ENCODE results near the gene DPYSL4. TPM values are rescaled to one million over a fixed set of nuclear protein-coding genes. Genes with fewer than 3 reads are reported as not detected.

Gene DPYSL4
- polyA plus RNA-seq, 1 donor from 2014 or later: not detected

GRCh38 chr10:132166216-132166950 is 20.4 kb upstream of the DPYSL4 start:
- peak overlapping the region in 1 of 4 donors; percentile 58 for H3K4me3 Mint-ChIP-seq
- no peaks in the 10 kb centered on the region for H3K27me3 Mint-ChIP-seq
- H3K9me3 Mint-ChIP-seq: no peaks in the 10 kb centered on the region
- peak overlapping the region in 1 of 3 donors; percentile 39 for H3K27ac Mint-ChIP-seq
- H3K4me1 Mint-ChIP-seq: peaks cover 7 to 10% (median 9%) of the 10 kb centered on the region in 3 donors
- no peaks in the 10 kb centered on the region for H3K36me3 Mint-ChIP-seq

- Mint-ChIP-seq H3K27me3 (no peaks in the 10 kb centered on the region), H3K4me3 (peak overlapping the region in 1 of 4 donors; percentile 58), H3K27ac (no peak overlapping the region), H3K9me3 (no peaks in the 10 kb centered on the region), H3K4me1 (peaks cover 3 to 6% (median 5%) of the 10 kb centered on the region in 3 donors), H3K36me3 (peaks cover 1% of the 10 kb centered on the region)
These were observed 19.6 kb upstream of the DPYSL4 start for GRCh38 chr10:132167041-132167674.

GRCh38 chr10:132167976-132168375 is 18.8 kb upstream of the DPYSL4 start:
- Mint-ChIP-seq H3K27me3 (no peaks in the 10 kb centered on the region), H3K36me3 (peaks cover 1% of the 10 kb centered on the region), H3K9me3 (no peaks in the 10 kb centered on the region), H3K4me1 (peaks cover 0 to 3% (median 0%) of the 10 kb centered on the region in 3 donors), H3K4me3 (no peak overlapping the region), H3K27ac (no peak overlapping the region)

- H3K4me3 Mint-ChIP-seq: no peak overlapping the region
- H3K36me3 Mint-ChIP-seq: peaks cover 1% of the 10 kb centered on the region
- H3K27ac Mint-ChIP-seq: no peak overlapping the region
- H3K27me3 Mint-ChIP-seq: no peaks in the 10 kb centered on the region
- H3K4me1 Mint-ChIP-seq: peaks cover 0 to 3% (median 0%) of the 10 kb centered on the region in 3 donors
- H3K9me3 Mint-ChIP-seq: no peaks in the 10 kb centered on the region
These were observed 18.1 kb upstream of the DPYSL4 start for GRCh38 chr10:132168571-132169030.

- Mint-ChIP-seq H3K36me3 (peaks cover 1% of the 10 kb centered on the region), H3K9me3 (no peaks in the 10 kb centered on the region), H3K27me3 (no peaks in the 10 kb centered on the region), H3K27ac (no peak overlapping the region), H3K4me3 (no peak overlapping the region), H3K4me1 (peaks cover 0 to 3% (median 0%) of the 10 kb centered on the region in 3 donors)
These were observed 17.6 kb upstream of the DPYSL4 start for GRCh38 chr10:132169031-132169765.

GRCh38 chr10:132169766-132170560 is 16.8 kb upstream of the DPYSL4 start:
- no peak overlapping the region for H3K27ac Mint-ChIP-seq
- H3K36me3 Mint-ChIP-seq: peaks cover 1% of the 10 kb centered on the region
- H3K9me3 Mint-ChIP-seq: peaks cover 0 to 2% (median 0%) of the 10 kb centered on the region in 3 donors
- H3K4me1 Mint-ChIP-seq: peaks cover 0 to 3% (median 0%) of the 10 kb centered on the region in 3 donors
- peaks cover 3% of the 10 kb centered on the region for H3K27me3 Mint-ChIP-seq
- no peak overlapping the region for H3K4me3 Mint-ChIP-seq

- H3K36me3 Mint-ChIP-seq: peaks cover 1% of the 10 kb centered on the region
- peaks cover 0 to 4% (median 0%) of the 10 kb centered on the region in 3 donors for H3K9me3 Mint-ChIP-seq
- H3K4me3 Mint-ChIP-seq: no peak overlapping the region
- H3K4me1 Mint-ChIP-seq: peaks cover 0 to 3% (median 0%) of the 10 kb centered on the region in 3 donors
- H3K27me3 Mint-ChIP-seq: peaks cover 3% of the 10 kb centered on the region
- no peak overlapping the region for H3K27ac Mint-ChIP-seq
These were observed 16.0 kb upstream of the DPYSL4 start for GRCh38 chr10:132170561-132171361.

GRCh38 chr10:132172091-132173066 is 14.4 kb upstream of the DPYSL4 start:
- no peak overlapping the region for H3K4me3 Mint-ChIP-seq
- H3K36me3 Mint-ChIP-seq: peaks cover 1% of the 10 kb centered on the region
- no peaks in the 10 kb centered on the region for H3K4me1 Mint-ChIP-seq
- peaks cover 0 to 4% (median 0%) of the 10 kb centered on the region in 3 donors for H3K9me3 Mint-ChIP-seq
- H3K27ac Mint-ChIP-seq: no peak overlapping the region
- H3K27me3 Mint-ChIP-seq: peaks cover 14% of the 10 kb centered on the region

- H3K9me3 Mint-ChIP-seq: peaks cover 0 to 4% (median 0%) of the 10 kb centered on the region in 3 donors
- H3K27me3 Mint-ChIP-seq: peaks cover 18% of the 10 kb centered on the region
- H3K36me3 Mint-ChIP-seq: peaks cover 1% of the 10 kb centered on the region
- H3K27ac Mint-ChIP-seq: no peak overlapping the region
- H3K4me1 Mint-ChIP-seq: no peaks in the 10 kb centered on the region
- peak overlapping the region in 1 of 4 donors; percentile 27 for H3K4me3 Mint-ChIP-seq
These were observed 13.6 kb upstream of the DPYSL4 start for GRCh38 chr10:132173185-132173584.

- peaks cover 25% of the 10 kb centered on the region for H3K27me3 Mint-ChIP-seq
- no peak overlapping the region for H3K27ac Mint-ChIP-seq
- no peak overlapping the region for H3K4me3 Mint-ChIP-seq
- peaks cover 0 to 4% (median 0%) of the 10 kb centered on the region in 3 donors for H3K9me3 Mint-ChIP-seq
- H3K4me1 Mint-ChIP-seq: no peaks in the 10 kb centered on the region
- peaks cover 1% of the 10 kb centered on the region for H3K36me3 Mint-ChIP-seq
These were observed 12.5 kb upstream of the DPYSL4 start for GRCh38 chr10:132174237-132174636.

GRCh38 chr10:132175408-132175807 is 11.3 kb upstream of the DPYSL4 start:
- Mint-ChIP-seq H3K4me1 (no peaks in the 10 kb centered on the region), H3K36me3 (peaks cover 1% of the 10 kb centered on the region), H3K9me3 (peaks cover 0 to 4% (median 0%) of the 10 kb centered on the region in 3 donors), H3K4me3 (no peak overlapping the region), H3K27me3 (peaks cover 25% of the 10 kb centered on the region), H3K27ac (no peak overlapping the region)

GRCh38 chr10:132175907-132176581 is 10.7 kb upstream of the DPYSL4 start:
- Mint-ChIP-seq H3K4me1 (no peaks in the 10 kb centered on the region), H3K36me3 (peaks cover 1% of the 10 kb centered on the region), H3K9me3 (peaks cover 0 to 4% (median 0%) of the 10 kb centered on the region in 3 donors), H3K4me3 (no peak overlapping the region), H3K27ac (no peak overlapping the region), H3K27me3 (peaks cover 25% of the 10 kb centered on the region)
